IMR-90 (cell line): ENCODE results near the gene ZNF322.

ENCODE experiments used
- BHLHE40 ChIP-seq: fragments of 150-350 bp; IDR thresholded peaks from 2 replicates; pipeline ENCODE4 v1.6.1; 2016; ENCODE audit warnings: mild to moderate bottlenecking, low read depth, low read length
- MXI1 ChIP-seq: IDR thresholded peaks from 2 replicates; pipeline ENCODE4 v1.6.1; 2012; ENCODE audit warnings: low read depth, mild to moderate bottlenecking, low read length, moderate library complexity, borderline replicate concordance
- TF ChIP-seq, protein P1 (sequence below): conservative IDR thresholded peaks from 2 replicates; pipeline ENCODE4 v1.5.1; 2012; ENCODE audit warnings: mild to moderate bottlenecking, low read depth, low read length, improper control_type of control experiment

DNA sequence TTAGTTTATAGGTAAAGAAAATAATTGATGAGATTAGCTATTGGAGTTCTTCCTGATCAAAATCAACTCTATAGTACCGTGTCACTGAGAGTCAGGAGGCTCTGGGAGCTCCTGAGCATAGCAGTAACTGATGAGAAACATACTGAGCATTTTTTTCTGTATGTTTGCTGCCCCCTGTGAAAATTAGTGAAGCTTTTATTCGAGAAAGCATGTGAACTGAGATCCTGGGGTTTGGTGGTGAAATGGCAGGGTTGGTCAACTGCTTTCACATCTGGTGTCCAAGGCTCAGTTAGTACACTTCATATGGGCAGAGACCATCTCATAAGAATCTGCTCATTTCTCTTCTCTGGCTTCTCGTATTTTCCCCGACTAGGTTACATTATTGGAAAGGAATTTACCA lies 66.9 kb downstream of the ZNF322 start:
- TF ChIP-seq, protein P1, sequence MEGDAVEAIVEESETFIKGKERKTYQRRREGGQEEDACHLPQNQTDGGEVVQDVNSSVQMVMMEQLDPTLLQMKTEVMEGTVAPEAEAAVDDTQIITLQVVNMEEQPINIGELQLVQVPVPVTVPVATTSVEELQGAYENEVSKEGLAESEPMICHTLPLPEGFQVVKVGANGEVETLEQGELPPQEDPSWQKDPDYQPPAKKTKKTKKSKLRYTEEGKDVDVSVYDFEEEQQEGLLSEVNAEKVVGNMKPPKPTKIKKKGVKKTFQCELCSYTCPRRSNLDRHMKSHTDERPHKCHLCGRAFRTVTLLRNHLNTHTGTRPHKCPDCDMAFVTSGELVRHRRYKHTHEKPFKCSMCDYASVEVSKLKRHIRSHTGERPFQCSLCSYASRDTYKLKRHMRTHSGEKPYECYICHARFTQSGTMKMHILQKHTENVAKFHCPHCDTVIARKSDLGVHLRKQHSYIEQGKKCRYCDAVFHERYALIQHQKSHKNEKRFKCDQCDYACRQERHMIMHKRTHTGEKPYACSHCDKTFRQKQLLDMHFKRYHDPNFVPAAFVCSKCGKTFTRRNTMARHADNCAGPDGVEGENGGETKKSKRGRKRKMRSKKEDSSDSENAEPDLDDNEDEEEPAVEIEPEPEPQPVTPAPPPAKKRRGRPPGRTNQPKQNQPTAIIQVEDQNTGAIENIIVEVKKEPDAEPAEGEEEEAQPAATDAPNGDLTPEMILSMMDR = no peak
- TF ChIP-seq BHLHE40 (no peak), MXI1 (no peak)
